Ureter (tissue), 1 donor: ENCODE data around the gene SLC2A6. TPM values are rescaled to one million over a fixed set of nuclear protein-coding genes. Genes with fewer than 3 reads are reported as not detected.

Experiments
- DNase-seq: peaks from one replicate; pipeline ENCODE4 v3.0.0-alpha.2; 2020; ENCODE audit warnings: low spot score
- total RNA-seq: library from RNA; stranded (reverse); gene quantifications from one replicate; pipeline ENCODE4 v1.2.4, GENCODE V29; 2023
- donor health status: DM: yes; HTN: yes; CAD: no.

The SLC2A6 gene
- total RNA-seq, 1 donor from 2014 or later = 19.6 TPM

DNA sequence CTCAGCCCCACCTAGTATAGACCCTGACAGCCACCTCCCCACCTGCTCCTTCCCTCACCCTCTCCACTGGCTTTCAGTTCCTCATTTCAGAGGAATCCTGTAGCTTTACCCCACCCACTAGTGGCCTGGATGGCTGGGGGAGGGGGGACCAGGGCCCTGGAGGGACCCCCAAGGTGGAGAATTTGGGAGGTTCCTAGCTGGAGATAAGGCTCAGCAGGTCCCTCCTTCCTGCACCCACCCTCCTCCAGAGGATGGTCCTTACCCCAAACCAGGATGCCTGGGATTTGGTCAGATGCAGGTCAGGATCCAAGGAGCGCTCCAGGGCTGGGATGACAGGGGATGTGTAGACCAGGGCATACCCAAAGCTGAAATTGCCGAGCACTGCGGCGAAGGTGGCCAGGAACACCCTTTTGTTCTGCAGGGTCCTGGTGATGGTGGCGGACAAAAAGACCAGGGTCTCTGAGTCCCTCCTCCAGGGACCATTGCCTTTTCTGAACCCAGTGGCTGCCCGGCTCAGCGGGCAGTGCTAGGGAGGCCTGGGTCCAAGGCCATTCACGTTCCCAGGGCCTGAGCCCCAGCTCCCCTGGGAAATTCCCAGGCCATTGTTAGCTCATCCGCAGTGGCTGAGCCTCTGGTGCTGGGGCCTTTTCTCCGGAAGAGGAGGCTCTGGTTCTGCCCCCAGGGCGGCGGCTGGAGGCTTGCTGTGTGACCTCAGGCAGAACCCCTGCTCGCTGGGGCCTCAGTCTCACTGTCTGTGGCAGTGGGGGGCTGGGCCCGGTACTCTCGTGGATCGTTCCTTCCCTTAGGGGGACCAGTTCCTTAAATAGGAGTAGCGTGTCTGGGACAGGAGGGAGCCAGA is 678 bp downstream of the SLC2A6 start:
- no peak for DNase-seq

GRCh38 chr9:133477461-133477860 is 1.4 kb downstream of the SLC2A6 start:
- no peak for DNase-seq

GRCh38 chr9:133476941-133477340 is 2.0 kb downstream of the SLC2A6 start:
- no peak for DNase-seq

DNA sequence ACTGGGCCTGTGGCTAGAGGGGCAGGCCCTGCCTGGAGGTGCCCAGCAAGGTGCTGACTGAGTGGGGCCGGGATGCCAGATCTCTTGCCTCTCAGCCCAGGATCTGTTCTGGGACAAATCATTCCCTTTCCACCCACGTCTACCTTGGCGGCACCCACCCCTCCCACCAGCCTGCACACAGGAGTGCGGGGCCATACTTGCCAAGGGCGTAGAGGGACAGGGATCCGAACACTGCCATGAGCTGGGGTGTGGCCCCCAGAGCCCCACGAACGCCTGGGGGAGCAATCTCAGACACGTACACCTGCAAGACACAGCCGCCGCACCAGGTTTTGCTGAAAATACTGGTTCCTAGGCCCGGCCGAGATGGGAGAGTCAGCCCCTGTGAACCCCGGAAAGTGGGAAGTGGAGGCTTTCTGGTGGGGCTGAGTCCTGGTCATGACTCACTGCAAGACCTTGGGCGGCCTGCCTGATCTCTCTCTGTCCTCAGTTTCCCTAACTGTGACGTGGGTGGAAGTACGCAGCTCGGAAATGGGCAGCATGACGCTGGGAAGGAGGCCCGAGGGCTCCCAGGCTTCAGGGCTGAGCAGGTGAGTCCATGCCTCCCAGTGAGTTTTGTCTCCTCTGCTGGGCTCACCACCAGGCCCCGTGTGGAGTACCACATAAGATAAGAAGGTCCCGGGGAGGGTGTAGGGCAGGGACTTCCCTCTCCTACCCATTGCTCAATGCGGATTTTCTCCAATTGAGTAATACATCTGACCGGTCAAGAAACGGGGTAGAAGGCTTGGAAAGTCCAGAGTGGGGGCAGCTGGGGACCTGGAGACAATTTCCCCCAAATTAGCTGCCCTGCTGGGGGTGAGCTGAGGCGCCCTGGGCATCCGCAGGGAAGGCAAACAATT is 2.6 kb downstream of the SLC2A6 start:
- DNase-seq = no peak

DNA sequence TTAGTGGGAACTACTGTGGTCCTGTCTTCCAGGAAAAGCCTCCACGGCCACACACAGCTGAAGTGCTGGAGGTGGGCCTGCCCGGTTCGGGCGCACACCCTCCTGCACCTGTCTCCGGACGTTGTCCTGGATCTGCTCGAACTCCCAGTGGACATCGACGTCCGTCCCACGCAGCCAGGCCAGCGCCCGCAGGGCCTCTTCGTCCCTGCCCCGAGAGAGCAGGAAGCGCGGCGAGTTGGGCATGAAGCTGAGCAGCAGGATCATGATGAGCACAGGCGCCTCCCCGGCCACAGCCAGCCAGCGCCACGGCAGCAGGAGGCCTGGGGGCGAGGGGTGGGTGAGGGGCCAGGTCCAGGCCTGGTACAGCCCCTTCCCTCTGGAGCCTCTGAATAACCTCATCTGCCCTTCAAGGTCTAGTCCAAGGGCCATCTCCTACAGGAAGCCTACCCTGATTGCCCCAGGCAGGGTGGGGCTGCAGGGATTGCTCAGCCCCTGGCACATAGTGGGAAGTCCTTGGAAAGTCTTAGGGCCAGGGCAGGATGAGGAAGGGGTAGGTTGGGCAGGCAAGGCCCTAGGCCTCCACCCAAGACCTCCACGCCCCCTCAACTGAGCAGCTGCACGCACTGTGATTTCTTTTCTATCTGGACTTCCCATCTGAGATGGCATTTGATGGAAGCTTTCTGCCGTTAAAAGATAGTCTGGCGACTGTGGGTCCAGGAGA is 3.4 kb downstream of the SLC2A6 start:
- DNase-seq = no peak

GRCh38 chr9:133474853-133475252 is 4.0 kb downstream of the SLC2A6 start:
- DNase-seq = no peak

GRCh38 chr9:133474215-133474614 is 4.7 kb downstream of the SLC2A6 start:
- DNase-seq = no peak

DNA sequence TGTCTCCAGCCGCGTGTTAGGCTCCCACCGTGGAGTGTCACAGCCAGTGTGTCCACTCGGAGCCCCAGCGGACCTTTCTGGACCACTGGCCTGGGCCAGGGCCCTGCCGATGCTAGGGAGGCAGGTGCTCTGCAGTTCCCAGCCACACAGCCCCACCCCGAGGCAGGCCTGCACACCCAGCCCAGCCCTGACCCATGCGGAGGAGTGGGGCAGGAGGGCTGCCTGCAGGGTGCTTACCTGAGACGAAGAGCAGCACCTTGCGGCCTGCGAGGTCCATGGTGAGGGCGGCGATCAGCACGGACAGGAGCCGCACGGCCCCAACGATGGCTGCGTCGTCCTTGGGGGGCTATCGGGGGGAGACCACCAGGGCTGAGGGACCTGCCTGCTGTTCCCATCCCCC is 5.2 kb downstream of the SLC2A6 start:
- no peak for DNase-seq

DNA sequence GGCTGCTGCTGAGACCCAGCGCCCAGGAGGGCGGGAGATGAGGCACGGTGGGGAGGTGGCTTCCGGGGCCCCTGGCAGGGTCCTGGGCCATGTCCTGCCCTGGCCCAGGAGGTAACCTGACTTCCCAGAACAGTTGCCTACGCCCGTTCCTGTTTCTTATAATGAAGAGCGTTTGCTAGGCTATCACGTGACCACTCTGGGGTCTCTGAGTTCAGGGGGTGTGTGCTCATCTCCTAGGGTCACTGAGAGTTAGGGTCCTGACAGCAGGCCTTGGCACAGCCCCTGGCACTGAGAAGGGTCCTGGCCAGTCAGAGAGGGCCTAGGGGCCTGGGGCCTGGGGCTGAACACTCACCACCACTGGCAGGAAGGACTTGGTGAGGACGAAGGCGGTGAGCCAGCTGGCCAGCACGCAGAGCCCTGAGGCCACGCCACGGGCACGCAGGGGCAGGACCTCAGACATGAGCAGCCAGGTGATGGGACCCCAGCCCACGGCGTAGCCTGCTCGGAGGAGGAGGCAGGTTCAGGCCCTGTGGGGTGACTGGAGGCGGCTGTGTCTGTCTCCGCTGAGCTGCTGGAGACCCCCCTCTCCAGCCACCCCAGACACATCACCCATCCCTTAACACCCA is 6.0 kb downstream of the SLC2A6 start:
- no peak for DNase-seq

DNA sequence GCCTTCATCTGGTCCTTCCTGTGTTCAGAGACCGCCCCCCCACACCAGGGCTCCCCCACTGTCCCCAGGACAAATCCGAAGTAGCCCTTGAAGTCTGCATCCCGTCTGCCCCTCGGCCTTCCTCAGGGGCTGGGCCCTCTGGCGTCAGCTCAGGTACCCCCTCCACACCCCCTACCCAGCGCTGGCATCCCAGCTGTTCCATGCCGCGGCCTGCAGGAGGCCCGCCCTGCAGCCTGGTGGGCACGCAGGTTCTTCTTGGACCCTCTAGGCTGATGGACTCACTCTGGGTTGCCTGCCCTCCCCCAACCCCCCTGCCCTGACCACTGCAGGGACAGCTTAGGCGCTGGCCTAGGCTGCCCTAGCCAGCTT is 6.6 kb downstream of the SLC2A6 start:
- DNase-seq = no peak

DNA sequence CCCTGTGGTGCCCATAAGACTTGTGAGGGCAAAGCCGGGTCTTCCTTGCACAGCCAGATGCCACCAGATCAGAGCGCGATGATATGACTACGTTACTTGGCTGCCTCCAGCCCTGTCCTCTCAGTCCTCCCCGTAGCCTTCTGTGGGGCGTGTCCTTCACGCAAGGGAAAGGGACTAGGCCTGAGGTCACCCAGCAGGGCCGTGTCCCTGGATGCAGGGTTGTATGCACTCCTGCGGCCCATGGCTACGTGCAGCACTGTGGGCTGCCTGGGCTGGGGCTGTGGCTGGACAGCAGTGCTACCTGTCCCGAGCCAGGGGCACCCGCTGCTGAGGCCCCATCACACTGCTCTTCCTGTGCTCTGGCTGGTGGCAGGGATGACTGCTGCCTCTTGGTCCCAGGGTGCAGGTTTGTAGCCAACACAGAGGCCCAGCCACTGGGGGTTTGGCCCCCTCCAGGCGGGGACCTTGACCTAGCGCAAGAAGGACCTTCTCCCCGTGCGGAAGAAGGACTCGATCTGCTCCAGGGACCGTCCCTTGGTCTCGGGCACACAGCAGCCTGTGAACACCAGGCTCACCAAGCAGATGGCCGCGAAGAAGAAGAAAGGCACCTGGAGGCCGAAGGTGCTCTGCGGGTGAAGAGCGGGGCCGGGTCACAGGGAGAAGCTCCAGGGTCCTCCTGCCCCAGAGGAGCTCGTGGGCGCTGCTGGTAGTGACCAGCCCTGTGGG is 7.2 kb downstream of the SLC2A6 start:
- no peak for DNase-seq

GRCh38 chr9:133470988-133471387 is 7.9 kb downstream of the SLC2A6 start:
- no peak for DNase-seq

DNA sequence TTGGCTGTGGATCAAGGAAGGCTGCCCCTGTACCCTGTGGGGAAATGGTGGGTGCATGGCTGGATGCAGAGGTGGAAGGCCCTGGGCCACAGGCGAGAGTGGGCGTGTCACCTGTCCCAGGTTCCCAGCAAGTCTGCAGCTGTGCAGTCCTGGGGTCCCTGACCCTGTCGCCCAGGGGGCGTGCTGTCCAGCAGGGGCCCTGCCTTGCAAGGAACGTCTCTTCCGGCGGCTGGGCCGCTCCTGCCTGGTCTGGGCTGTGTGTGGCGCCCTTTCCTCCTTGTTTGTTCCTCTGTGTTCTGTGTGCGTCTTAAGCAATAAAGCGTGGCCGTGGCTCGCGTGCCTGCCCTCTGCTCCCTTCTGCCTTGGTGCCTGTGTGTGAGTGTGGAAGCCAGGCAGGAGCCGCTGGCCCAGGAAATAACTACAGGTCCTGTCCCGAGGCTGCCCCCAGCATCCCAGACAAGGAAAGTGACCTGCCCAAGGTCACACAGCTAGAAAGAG is 8.4 kb downstream of the SLC2A6 start:
- DNase-seq = no peak

GRCh38 chr9:133468777-133469421 is 10.0 kb downstream of the SLC2A6 start:
- DNase-seq = no peak

- no peak for DNase-seq
These were observed 10.5 kb downstream of the SLC2A6 start for GRCh38 chr9:133468374-133468773.

DNA sequence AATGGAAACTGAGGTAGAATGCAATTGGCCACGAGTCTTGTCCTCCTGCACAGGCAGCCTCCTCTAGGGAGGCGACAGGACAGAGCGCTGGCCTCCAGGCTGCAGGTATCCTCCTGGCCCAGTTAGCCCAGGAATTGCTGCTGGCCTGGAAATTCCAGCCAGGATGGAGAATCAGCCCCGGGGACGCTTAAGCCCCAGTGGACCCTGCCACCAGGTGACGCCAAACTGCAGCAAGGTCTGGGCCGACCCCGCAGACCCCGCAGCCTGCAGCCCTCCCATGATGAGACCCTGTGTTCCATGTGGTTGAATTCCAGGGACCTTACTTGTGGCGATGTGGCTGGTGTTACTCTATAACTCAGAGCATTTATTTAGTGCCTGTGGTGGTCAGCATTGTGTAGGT is 11.8 kb downstream of the SLC2A6 start:
- DNase-seq = no peak

DNA sequence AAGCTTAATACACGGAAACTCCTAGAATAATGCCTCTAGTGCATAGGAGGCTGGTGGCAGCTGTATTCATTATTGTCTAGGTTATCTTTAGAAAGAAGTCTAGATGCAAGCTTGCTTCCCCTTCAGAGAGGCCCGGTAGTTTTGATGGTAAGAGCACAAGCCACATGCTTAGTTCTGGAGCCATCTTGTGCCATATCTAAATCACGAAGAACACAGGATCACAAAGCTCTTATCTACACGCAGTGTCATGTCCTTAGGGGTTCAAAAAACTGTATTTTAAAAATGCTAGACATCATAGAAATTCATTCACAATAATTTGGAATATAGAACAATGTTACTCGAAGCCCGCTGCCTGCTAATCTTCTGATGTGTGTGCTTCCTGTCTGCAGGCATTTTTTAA is 12.9 kb downstream of the SLC2A6 start:
- no peak for DNase-seq

DNA sequence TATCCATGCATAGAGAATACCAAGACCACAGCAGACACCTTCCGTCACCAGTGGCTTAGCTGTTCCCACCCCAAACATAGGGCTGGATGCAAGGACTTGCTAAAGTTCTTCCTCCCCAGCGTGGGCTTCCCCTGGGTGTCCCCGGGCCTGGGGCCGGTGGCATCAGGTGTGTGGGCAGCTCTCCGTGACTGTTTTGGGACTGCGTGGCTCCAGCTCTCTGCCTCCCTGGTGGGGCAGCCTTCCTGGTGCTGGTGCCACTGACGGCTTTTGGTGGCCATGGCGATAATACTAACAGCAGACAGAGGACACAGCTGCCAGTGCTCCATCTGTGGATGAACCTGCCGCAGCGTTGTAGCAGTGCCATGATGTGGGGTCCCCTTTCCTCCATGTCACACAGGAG is 14.3 kb downstream of the SLC2A6 start:
- no peak for DNase-seq

DNA sequence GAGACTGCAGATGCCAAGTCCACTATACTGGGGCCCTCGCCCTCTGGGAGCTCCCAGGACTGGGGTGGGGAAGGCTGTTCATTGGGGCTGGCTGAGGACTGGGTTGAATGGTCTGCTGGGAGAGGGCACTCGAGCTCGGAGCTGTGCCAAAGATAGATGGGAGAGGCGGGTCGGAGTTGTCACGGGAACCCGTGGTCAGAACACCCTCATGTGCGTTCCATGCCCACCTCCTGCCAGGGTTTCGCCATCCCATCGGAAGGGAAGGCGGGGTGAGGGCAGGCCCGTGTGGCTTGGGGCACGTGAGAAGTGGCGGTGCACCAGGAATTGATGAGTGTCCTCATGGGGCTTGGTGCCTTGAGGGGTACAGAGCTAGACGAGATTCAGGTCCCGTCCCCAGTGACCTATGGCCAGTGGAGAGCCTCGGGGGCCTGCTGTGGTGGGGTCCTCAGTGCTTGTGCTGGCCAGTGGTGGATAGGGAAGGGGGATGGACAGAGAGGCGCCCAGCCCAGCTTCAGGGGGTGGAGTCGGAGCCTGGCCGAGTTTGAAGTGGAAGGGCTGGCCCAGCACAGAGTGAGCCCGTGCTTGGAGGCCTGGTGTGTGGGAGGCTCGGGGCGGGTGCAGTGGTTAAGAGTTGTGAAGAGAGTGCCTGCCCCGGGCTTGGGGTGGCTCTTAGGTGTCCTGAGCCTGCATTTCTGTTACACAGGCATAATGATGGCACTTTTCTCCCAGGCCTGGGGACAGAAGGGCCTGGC is 14.9 kb downstream of the SLC2A6 start:
- DNase-seq = no peak
